Measurements from ENCODE around the gene KCNJ12.
"Not testable (repeated sequence)": the region's sequence is repeated elsewhere in the genome, so short reads cannot be mapped to it uniquely, and the experiment has no call there.

The KCNJ12 gene

DNA sequence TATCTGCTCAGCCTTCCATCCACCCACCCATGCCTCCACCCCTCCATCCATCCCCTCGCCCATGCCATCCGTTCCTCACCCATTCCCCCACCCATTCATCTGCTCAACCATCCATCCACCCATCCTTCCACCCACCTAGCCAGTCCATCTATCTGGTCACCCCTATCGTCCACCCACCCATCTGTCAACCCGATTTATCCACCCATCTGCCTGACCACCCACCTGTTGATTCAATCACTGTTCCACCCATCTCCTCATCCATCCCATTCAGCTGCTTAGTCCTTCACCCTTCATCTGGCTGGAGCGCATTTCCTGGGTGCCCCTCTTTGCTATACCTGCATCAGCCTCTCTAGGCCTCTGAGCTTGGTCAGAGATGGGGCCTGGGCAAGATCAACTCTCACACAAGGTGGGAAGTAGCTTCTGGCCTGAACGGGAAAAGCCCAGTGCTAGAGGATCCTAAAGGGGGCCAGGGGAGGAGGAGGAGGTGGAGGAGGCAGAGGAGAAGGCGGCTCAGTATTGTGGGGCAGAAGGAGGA is 32.7 kb downstream of the KCNJ12 start:
- not testable (repeated sequence) for DNase-seq

DNA sequence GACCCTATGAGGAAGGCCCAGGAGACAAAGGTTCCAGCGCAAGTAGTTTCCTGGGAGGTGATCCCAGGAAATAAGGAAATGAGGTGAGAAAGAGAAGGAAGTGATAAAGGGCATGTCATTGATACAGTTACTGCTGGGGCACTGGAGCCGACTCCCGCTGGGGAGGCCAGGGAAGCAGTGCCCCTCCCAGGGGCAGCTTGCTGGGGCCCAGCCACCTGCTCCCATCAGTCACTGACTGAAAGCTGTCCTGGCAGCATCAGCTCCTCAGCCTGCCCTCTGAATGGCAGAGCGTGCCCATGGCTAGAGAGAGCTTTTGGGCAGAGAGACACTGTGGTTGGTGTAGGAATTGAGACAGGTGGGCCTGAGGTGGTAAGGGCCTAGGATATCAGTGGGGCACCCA is 33.2 kb downstream of the KCNJ12 start:
- not testable (repeated sequence) for DNase-seq

GRCh38 chr17:21409971-21410370 is 33.8 kb downstream of the KCNJ12 start:
- DNase-seq = not testable (repeated sequence)

DNA sequence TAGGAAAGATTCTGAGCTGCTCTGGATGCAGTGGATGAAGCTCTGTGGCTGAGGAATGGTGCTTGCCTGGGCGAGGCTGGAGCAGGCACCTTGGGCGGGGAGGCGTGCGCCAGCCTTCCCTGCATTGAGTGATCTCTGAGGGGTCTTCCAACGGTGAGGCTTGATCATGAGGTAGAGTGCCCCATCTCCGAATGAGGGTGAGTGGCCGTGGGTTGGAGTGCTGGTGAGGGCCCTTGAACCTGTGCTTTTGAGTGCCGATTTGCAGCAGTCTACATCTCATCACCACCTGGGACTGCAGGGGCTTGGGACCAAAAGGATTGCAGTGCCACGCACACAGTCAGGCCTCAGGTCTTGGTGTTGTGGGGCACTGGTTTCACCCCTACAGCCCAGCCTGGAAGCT is 34.2 kb downstream of the KCNJ12 start:
- not testable (repeated sequence) for DNase-seq

- DNase-seq = not testable (repeated sequence)
These were observed 34.9 kb downstream of the KCNJ12 start for GRCh38 chr17:21410906-21411678.

DNA sequence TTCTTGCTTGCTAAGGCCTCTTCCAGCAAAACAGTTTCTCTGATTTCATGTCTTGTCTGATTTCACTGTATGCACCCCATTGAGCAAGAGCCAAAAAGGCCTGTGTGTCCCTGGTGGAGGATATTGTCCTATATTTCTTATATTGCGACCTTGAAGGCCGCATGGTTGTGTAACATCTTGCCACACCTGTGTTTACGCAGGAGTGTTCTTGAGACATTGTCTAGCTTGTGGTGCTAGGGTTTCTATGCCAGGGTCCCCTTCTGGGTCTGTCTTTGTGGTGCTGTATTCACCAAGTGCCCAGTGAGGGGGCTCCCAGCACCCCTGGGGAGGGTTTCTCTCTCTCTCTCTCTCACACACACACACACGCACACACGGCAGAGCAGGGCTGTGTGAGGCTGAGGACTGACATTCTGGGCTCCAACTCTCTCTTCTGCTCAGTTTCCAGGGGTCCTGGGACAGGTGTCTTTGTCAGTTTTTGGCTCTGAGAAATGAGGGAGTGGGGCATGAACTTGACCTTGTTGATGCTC is 35.6 kb downstream of the KCNJ12 start:
- not testable (repeated sequence) for DNase-seq

DNA sequence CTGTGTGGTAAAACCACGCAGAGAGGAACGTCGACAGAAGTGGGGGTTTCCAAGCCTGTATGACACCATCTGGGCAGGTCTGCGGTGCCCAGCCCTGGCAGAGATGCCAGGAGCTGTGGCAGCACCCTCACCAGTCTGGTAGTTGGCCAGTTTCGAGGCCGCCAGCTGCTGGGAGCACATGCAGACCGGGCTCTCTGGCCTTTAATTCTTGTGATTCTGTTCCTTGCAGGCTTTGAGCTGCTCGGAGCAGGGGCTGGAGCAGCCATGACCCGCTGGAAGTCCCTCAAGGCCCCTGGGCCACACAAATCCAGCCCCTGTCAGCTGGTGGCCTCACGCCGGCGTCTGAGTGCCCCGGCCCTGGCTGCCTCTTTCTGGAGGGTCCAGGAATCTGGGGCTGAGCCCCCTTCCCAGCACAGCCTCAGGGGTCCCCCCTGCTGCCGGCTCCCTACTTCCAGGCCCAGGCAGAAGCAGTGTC is 36.1 kb downstream of the KCNJ12 start:
- not testable (repeated sequence) for DNase-seq

- DNase-seq = not testable (repeated sequence)
These were observed 37.6 kb downstream of the KCNJ12 start for GRCh38 chr17:21413570-21414279.

DNA sequence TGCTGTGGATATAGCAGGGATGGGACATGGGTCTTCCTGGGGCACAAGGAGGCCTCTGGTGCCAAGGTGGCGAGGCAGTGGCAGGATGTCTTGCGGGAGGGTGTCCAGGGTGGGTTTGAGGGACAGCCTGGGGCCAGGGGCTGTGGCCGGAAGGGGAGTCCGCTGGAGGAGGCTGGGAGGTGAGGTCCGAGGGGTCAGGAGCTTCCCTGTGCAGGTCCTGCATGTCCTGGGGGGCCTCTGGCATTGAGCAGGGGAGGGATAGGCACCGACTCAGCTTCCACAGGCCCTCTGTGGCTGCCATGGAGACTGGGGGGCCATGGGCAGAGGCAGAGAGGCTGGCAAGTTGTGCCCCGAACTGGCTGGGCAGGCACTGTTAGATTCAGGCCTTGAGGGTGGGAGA is 38.5 kb downstream of the KCNJ12 start:
- not testable (repeated sequence) for DNase-seq

- DNase-seq = not testable (repeated sequence)
These were observed 39.2 kb downstream of the KCNJ12 start for GRCh38 chr17:21415166-21415990.

DNA sequence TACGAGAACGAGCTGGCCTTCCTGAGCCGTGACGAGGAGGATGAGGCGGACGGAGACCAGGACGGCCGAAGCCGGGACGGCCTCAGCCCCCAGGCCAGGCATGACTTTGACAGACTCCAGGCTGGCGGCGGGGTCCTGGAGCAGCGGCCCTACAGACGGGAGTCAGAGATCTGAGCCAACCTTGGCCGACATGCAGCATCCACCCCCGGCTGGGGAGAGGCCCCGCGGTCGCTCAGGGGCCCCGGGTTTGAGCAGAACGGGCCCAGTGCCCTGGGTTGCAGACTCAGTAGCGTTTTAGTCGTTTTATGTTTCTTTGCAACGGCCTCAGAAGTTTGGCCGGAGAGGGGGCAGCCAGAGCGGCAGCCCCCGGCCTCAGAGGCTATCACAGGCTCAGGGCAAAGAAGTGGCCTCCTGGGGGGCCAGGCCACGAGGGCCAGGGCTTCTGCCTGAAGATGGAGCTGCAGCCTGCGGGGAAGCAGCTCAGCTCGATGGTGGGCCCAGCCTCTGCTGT is 40.4 kb downstream of the KCNJ12 start:
- DNase-seq = not testable (repeated sequence)

DNA sequence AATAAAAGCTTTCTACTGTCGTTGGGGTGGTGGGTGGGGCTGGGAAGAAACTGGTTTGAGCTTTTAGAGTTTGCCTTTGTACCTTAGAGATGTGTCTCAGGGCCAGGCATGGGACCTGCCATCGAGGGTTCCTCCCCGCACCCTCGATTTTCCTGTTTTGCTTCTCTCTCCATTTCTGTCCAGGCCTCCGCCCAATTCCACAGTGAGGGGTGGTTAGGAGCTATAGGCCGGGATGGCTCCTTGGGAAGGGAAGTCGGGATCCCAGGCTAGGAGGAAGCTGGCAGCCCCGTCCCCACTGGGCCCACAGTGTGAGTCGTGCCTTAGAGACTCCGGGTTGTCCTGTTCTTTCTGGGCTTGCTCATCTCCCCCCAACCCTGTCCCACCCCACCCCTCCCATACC is 41.2 kb downstream of the KCNJ12 start:
- not testable (repeated sequence) for DNase-seq

GRCh38 chr17:21417921-21418320 is 41.8 kb downstream of the KCNJ12 start:
- no peak for DNase-seq

- no peak for DNase-seq
These were observed 42.5 kb downstream of the KCNJ12 start for GRCh38 chr17:21418446-21419298.

DNA sequence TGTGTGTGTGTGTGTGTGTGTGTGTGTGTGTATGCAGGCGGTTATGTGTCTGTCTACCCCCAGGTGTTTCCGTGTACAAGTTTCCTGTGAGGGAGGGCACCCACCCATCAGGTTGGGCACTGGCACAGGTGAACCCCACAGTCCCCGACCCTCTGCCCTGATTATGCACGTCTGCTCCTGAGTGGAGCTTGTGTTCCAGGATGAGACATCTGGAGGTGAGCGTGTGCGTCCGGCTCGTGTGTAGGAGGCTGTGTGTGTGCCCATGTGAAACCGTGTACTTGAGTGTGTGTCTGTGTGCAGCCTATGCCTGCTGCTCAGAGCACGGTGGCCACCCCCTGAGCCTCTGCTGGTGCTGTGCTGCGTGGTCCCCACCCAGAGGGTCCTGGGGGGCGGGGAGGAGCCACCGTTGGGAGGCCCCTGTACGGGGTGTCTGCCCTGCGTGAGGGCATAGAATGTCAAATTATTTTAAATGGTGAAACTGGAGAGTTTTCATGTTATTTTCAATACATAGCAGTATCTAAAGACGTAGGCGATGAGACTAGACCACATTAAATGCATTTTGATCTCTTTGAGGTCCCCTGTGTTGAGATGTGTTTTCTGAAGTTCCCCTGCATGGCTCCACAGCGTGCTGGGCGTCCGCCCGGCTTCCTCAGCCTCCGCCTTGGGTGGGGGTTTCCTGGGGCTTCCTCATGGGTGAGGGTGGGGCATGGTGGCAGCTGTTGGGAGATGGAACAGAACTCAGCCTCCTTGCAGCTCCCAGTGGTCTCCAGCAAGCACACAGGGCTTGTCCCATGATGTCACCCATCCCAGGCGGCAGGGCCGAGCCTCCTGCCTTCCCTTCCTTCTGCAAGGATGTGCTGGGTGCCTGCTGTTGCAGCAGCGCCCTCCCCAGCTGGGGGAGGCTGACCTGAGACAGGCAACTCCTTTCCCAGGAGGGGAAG is 43.4 kb downstream of the KCNJ12 start:
- peak; percentile 14 to 24 for DNase-seq

DNA sequence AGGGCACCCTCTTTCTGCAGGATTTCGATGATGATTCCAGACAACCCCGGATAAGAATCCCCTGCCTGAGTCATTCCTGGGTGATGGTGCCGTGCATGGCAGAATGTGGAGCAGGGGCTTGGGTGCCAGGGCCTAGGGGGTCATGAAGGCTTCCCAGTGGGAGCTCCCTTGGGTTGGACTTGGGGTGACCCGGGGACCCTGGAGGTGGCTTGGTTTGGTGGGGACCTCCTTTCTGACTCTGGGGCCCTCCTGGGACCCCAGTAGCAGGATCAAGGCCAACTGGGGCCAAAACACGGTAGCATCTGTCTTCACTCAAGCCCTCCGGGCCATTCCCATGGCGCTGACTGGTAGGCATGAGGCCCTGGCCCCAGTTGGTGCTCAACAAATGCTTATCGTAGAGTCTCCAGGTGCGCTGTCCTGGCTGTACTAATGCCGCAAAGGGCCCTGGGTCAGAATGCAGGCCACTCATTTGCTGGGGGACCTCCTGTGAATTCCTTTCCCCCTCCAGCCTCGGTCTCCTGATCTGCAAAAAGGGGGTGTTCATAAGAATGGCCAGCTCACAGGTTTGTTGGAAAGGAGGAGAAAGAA is 44.4 kb downstream of the KCNJ12 start:
- not testable (repeated sequence) for DNase-seq

DNA sequence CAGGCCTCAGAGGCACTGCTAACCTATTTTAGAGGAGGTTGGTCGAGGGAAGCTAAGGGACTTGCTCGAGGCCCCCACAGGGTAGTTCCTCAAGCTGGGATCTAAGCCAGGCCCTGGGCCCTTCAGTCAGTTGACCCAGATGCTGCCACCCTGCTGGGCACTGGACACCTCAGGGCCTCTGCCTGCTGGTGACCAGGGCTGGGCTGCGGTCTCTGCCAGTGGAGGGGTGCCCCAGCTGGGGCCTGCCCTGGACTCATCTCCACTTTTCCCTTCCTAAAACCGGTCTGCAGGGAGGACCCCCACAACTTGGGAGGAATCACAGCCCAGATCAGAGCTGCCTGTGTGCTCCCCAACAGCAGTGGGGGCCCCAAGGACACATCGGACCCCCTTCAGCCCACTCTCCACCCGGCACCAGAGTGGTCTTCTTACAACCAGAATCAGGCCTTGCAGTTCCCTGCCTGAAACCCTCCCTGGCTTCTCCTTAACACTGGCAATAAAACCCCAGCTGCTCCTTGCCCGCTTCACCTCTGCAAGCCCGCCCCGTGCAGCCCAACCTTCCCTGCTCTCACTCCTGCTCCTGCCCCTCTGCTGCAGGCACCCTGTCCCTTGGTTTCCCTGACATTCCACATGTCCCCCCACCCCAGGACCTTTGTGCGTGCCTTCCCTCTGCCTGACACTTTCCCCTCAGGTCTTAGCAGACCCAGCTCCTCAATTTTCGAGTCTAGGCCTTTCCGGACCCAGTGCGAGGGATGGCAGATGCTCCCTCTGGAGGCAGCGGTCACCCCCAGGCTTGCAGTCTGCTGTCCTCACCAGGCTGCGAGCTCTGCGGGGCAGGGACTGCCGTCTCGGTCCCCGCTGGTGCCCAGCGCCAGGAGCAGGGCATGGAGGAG is 45.5 kb downstream of the KCNJ12 start:
- DNase-seq = not testable (repeated sequence)

- DNase-seq = not testable (repeated sequence)
These were observed 46.4 kb downstream of the KCNJ12 start for GRCh38 chr17:21422311-21423189.
